KMS-11 (cell line): ENCODE data around the gene PHACTR3.

Source experiments
- H2AFZ ChIP-seq: fragments of 200-600 bp; sonication (generic); 2 replicates; pipeline ENCODE4 v1.6.1; 2016; ENCODE audit warnings: antibody characterized with exemption, mixed run types, low read depth
- H3K27ac ChIP-seq: fragments of 200-600 bp; sonication (generic); 2 replicates; pipeline ENCODE4 v1.6.1; 2016; ENCODE audit warnings: mild to moderate bottlenecking, mixed run types
- H3K27me3 ChIP-seq: fragments of 200-600 bp; sonication (generic); 2 replicates; pipeline ENCODE4 v1.6.1; 2017; ENCODE audit warnings: mild to moderate bottlenecking, low read depth, mixed run types, moderate library complexity; ENCODE audit not compliant: insufficient read depth
- H3K36me3 ChIP-seq: fragments of 200-600 bp; sonication (generic); 2 replicates; pipeline ENCODE4 v1.6.1; 2017; ENCODE audit warnings: mild to moderate bottlenecking, mixed run types; ENCODE audit not compliant: insufficient read depth
- H3K4me1 ChIP-seq: fragments of 200-600 bp; sonication (generic); 2 replicates; pipeline ENCODE4 v1.6.1; 2016; ENCODE audit warnings: mild to moderate bottlenecking, low read depth, mixed run types; ENCODE audit not compliant: poor library complexity, severe bottlenecking
- H3K4me2 ChIP-seq: fragments of 200-600 bp; sonication (generic); 2 replicates; pipeline ENCODE4 v1.7.0; 2016; ENCODE audit warnings: mild to moderate bottlenecking, mixed run types
- H3K4me3 ChIP-seq: fragments of 200-600 bp; sonication (generic); IDR thresholded peaks from 2 replicates; pipeline ENCODE4 v1.6.1; 2017; ENCODE audit warnings: low read depth, low read length, mixed read lengths; ENCODE audit not compliant: insufficient read depth
- H3K79me2 ChIP-seq: fragments of 200-600 bp; sonication (generic); 2 replicates; pipeline ENCODE4 v1.6.1; 2016; ENCODE audit warnings: low read depth, mixed run types; ENCODE audit not compliant: insufficient read depth
- H3K9ac ChIP-seq: fragments of 200-600 bp; sonication (generic); 2 replicates; pipeline ENCODE4 v1.6.1; 2016; ENCODE audit warnings: mild to moderate bottlenecking, mixed run types
- H4K20me1 ChIP-seq: fragments of 200-600 bp; sonication (generic); 2 replicates; pipeline ENCODE4 v1.6.1; 2016; ENCODE audit warnings: mild to moderate bottlenecking, mixed run types; ENCODE audit not compliant: insufficient read depth
- CTCF ChIP-seq: fragments of 200-600 bp; sonication (generic); conservative IDR thresholded peaks from 2 replicates; pipeline ENCODE4 v1.6.1; 2017; ENCODE audit warnings: low read depth, mild to moderate bottlenecking, antibody characterized with exemption, low read length, moderate library complexity, mixed read lengths

The PHACTR3 gene

DNA sequence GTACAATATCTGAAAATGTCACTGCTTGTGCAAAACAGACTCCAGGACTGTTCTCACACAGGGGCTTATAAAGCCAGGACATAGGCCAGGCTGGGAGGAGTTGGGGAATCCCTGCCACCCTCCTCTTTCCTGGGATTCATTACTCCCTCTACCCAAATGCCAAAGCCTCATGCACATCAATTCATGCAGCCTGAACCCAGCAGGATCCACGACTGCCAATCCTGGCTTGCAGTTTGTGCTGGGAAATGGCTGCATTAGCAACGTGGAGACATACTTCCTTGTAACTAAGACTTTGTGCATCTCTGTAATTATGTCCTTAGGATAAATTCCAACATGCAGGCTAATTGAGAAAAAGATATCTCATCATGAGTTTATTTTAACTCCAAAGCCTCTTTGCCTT, 185.3 kb downstream of the PHACTR3 start:
- no peaks in the 10 kb centered on the region for H3K79me2 ChIP-seq
- no peak overlapping the region for H3K4me3 ChIP-seq
- H4K20me1 ChIP-seq = no peaks in the 10 kb centered on the region
- no peaks in the 10 kb centered on the region for H3K27me3 ChIP-seq
- no peak for TF ChIP-seq CTCF
- no peaks in the 10 kb centered on the region for H3K4me1 ChIP-seq
- no peak overlapping the region for H3K9ac ChIP-seq
- H3K27ac ChIP-seq = no peak overlapping the region
- H3K4me2 ChIP-seq = no peak overlapping the region
- no peaks in the 10 kb centered on the region for H3K36me3 ChIP-seq
- H2AFZ ChIP-seq = no peak overlapping the region

- Histone ChIP-seq H4K20me1 (no peaks in the 10 kb centered on the region), H3K79me2 (no peaks in the 10 kb centered on the region), H3K27ac (no peak overlapping the region), H3K4me3 (no peak overlapping the region), H3K4me1 (no peaks in the 10 kb centered on the region), H3K27me3 (no peaks in the 10 kb centered on the region), H3K9ac (no peak overlapping the region), H3K4me2 (no peak overlapping the region), H2AFZ (no peak overlapping the region), H3K36me3 (no peaks in the 10 kb centered on the region)
- no peak for TF ChIP-seq CTCF
Measured at GRCh38 chr20:59790346-59790745, 186.0 kb downstream of the PHACTR3 start.

DNA sequence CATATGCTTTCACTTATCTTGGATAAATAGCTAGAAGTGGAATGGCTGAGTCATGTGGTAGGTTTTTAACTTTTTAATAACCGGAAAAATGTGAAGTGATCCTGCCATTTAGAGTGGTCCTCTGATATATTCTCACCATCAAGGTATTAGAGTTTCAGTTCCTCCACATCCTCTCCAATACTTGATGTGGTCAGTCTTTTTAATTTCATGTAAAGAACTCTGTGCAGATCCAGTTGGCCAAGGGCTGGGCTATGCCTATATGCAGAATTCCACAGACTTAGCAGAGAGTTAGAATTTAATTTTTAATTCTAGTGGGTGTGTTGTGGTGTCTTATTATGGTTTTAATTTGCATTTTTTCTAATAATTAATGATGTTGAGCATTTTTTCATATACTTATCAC, 188.0 kb downstream of the PHACTR3 start:
- no peaks in the 10 kb centered on the region for H3K79me2 ChIP-seq
- H3K4me3 ChIP-seq = no peak overlapping the region
- H3K4me2 ChIP-seq = no peak overlapping the region
- no peaks in the 10 kb centered on the region for H3K36me3 ChIP-seq
- H2AFZ ChIP-seq = no peak overlapping the region
- no peak for TF ChIP-seq CTCF
- no peak overlapping the region for H3K27ac ChIP-seq
- no peak overlapping the region for H3K9ac ChIP-seq
- no peaks in the 10 kb centered on the region for H4K20me1 ChIP-seq
- no peaks in the 10 kb centered on the region for H3K4me1 ChIP-seq
- H3K27me3 ChIP-seq = no peaks in the 10 kb centered on the region

GRCh38 chr20:59794555-59794954, 190.2 kb downstream of the PHACTR3 start:
- no peak for TF ChIP-seq CTCF
- Histone ChIP-seq H2AFZ (no peak overlapping the region), H3K9ac (no peak overlapping the region), H3K27me3 (no peaks in the 10 kb centered on the region), H3K4me2 (no peak overlapping the region), H3K79me2 (no peaks in the 10 kb centered on the region), H4K20me1 (no peaks in the 10 kb centered on the region), H3K4me3 (no peak overlapping the region), H3K4me1 (no peaks in the 10 kb centered on the region), H3K36me3 (no peaks in the 10 kb centered on the region), H3K27ac (no peak overlapping the region)

DNA sequence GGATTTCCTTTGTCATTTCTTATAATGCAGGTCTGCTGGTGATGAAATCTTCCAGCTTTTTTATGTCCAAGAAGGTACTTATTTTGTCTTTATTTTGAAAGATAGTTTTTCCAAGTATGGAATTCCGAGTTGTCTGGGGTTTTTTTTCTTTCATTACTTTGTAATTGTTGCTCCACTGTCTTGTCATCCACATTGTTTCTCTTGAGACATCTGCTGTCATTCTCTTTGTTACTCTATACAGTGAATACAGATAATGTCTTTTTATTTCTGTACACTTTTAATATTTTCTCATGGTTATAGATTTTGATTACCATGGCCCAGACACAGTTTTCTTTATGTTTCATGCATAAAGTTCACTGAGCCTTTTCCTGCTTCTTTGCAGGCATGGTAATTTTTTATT, 196.0 kb downstream of the PHACTR3 start:
- H4K20me1 ChIP-seq = no peaks in the 10 kb centered on the region
- H3K4me3 ChIP-seq = no peak overlapping the region
- no peaks in the 10 kb centered on the region for H3K4me1 ChIP-seq
- H2AFZ ChIP-seq = no peak overlapping the region
- H3K9ac ChIP-seq = no peak overlapping the region
- H3K4me2 ChIP-seq = no peak overlapping the region
- H3K79me2 ChIP-seq = no peaks in the 10 kb centered on the region
- H3K36me3 ChIP-seq = no peaks in the 10 kb centered on the region
- no peak overlapping the region for H3K27ac ChIP-seq
- H3K27me3 ChIP-seq = no peaks in the 10 kb centered on the region
- no peak for TF ChIP-seq CTCF
